SU-DHL-6 (cell line): Measurements from ENCODE around the gene STK4.

ENCODE experiments used
- CTCF ChIP-seq: fragments of 200-600 bp; sonication (generic); IDR thresholded peaks from one replicate; pipeline ENCODE4 v1.5.1; 2017; ENCODE audit warnings: antibody characterized with exemption, mild to moderate bottlenecking, low read length, moderate library complexity; ENCODE audit not compliant: insufficient read depth, poor library complexity, severe bottlenecking
- EZH2phosphoT487 ChIP-seq: fragments of 200-600 bp; sonication (generic), shearing (Covaris generic); conservative IDR thresholded peaks from 2 replicates; pipeline ENCODE4 v1.6.1; 2018; ENCODE audit warnings: mild to moderate bottlenecking, antibody characterized with exemption, low read length, moderate library complexity, mixed read lengths

GRCh38 chr20:44960103-44960852 lies 6.0 kb upstream of the STK4 start, which contains the start of gene TOMM34:
- TF ChIP-seq CTCF (no peak), EZH2phosphoT487 (no peak)
